Sigmoid colon (tissue), 7 donors: ENCODE measurements around the gene CCDC138. TPM values are rescaled to one million over a fixed set of nuclear protein-coding genes. Genes with fewer than 3 reads are reported as not detected.

ENCODE experiments used
- DNase-seq: peaks from one replicate; pipeline ENCODE4 v3.0.0-alpha.2; 2019
- H3K27ac ChIP-seq, 4 donors: fragments of 200-600 bp; sonication (generic); one replicate each; pipeline ENCODE4 v1.5.1; 2016 to 2019; ENCODE audit warnings: mild to moderate bottlenecking in 1 of 4
- H3K27me3 ChIP-seq, 3 donors: fragments of 200-600 bp; sonication (generic); one replicate each; pipeline ENCODE4 v1.5.1; 2019; ENCODE audit warnings: mild to moderate bottlenecking in 1 of 3
- H3K36me3 ChIP-seq, 4 donors: fragments of 200-600 bp; sonication (generic); one replicate each; pipeline ENCODE4 v1.5.1; 2016 to 2019
- H3K4me1 ChIP-seq, 4 donors: fragments of 200-600 bp; sonication (generic); one replicate each; pipeline ENCODE4 v1.5.1; 2017 to 2019
- H3K4me3 ChIP-seq, 4 donors: fragments of 200-600 bp; sonication (generic); one replicate each; pipeline ENCODE4 v1.5.1; 2017 to 2019; ENCODE audit warnings: mild to moderate bottlenecking in 2 of 4, moderate library complexity in 1 of 4
- H3K9me3 ChIP-seq, 4 donors: fragments of 200-600 bp in 3 of 4; sonication (generic) in 3 of 4; one replicate each; pipeline versions ENCODE4 v1.5.1 to v1.6.1; 2013 to 2019
- EP300 ChIP-seq, 4 donors: sonication (generic); formaldehyde crosslinking; IDR thresholded peaks; one replicate each; pipeline ENCODE4 v1.6.1; 2017; ENCODE audit warnings: antibody characterized with exemption in 4 of 4
- POLR2A ChIP-seq, 2 donors: fragments of 450-650 bp; IDR thresholded peaks; one replicate each; pipeline ENCODE4 v1.6.1; 2016; ENCODE audit warnings: antibody characterized with exemption in 2 of 2, mild to moderate bottlenecking in 2 of 2, moderate library complexity in 2 of 2
- POLR2AphosphoS5 ChIP-seq, 4 donors: sonication (generic); formaldehyde crosslinking; IDR thresholded peaks; one replicate each; pipeline ENCODE4 v1.6.1; 2017; ENCODE audit warnings: antibody characterized with exemption in 4 of 4
- WGBS, 2 donors: extraction: QIAGEN DNeasy Blood & Tissue Kit; methylation state at CpG; one replicate each; pipeline ENCODE4 v1.1.7; 2013; 5-methylcytosine and 5-hydroxymethylcytosine counted together
- intact Hi-C: fragments of 100-400 bp; cut with DNase I; formaldehyde crosslinking; loops from one replicate; pipeline ENCODE4 v1.15.1; 2023
- polyA plus RNA-seq, 3 donors: library from polyadenylated mRNA; stranded (reverse); fragments of 200-250 nt; gene quantifications; one replicate each; pipeline ENCODE4 v1.2.3, GENCODE V29; 2013
- total RNA-seq, 4 donors: library from RNA; depleted of rRNA; stranded (reverse); fragments of >200 nt; gene quantifications; one replicate each; pipeline ENCODE4 v1.1.0, GENCODE V29; 2016
- TF ChIP-seq, protein P1 (sequence below), 4 experiments: fragments of 450-650 bp in 3 of 4; fragments of 200-600 bp in 1 of 4; IDR thresholded peaks; one replicate each; pipeline ENCODE4 v1.5.1; 2016 to 2019; ENCODE audit warnings: antibody characterized with exemption in 4 of 4, mild to moderate bottlenecking in 3 of 4, moderate library complexity in 2 of 4
- donor health status: healthy with polysubstance abuse.
- donor health status: Bipolar disorder and iron deficiency.
- donor health status: healthy.

The CCDC138 gene
- total and polyA plus RNA-seq, 7 donors: 1.8 to 4.2 (median 3.1) TPM

DNA sequence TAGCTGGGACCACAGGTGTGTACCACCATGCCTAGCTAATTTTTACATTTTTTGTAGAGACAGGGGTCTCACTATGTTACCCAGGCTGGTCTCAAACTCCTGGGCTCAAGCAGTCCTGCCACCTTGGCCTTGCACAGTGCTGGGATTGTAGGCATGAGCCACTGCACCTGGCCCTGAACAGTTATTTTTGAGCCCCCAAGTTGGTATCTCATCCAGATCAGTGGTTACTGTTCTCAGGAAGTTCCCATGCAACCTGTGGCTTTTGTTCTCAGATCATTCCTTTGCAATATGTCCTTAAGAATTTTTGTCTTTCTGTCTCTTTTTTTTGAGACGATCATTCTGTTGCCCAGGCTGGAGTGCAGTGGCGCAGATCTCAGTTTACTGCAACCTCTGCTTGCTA lies 7.7 kb upstream of the CCDC138 start:
- no peak overlapping the region for H3K27ac ChIP-seq
- no peak for DNase-seq
- H3K36me3 ChIP-seq: peaks cover 0 to 91% (median 23%) of the 10 kb centered on the region in 4 donors
- no peak overlapping the region for H3K4me3 ChIP-seq
- H3K4me1 ChIP-seq: no peaks in the 10 kb centered on the region
- 79 to 83% methylated on average over 2 of the region's 2 CpGs for WGBS, 2 donors
- TF ChIP-seq POLR2A (IDR thresholded peaks at IDR 0.05): no peak
- TF ChIP-seq, protein P1, sequence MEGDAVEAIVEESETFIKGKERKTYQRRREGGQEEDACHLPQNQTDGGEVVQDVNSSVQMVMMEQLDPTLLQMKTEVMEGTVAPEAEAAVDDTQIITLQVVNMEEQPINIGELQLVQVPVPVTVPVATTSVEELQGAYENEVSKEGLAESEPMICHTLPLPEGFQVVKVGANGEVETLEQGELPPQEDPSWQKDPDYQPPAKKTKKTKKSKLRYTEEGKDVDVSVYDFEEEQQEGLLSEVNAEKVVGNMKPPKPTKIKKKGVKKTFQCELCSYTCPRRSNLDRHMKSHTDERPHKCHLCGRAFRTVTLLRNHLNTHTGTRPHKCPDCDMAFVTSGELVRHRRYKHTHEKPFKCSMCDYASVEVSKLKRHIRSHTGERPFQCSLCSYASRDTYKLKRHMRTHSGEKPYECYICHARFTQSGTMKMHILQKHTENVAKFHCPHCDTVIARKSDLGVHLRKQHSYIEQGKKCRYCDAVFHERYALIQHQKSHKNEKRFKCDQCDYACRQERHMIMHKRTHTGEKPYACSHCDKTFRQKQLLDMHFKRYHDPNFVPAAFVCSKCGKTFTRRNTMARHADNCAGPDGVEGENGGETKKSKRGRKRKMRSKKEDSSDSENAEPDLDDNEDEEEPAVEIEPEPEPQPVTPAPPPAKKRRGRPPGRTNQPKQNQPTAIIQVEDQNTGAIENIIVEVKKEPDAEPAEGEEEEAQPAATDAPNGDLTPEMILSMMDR (IDR thresholded peaks at IDR 0.05): no peak
- no peak for TF ChIP-seq EP300 (IDR thresholded peaks at IDR 0.05)
- no peak for TF ChIP-seq POLR2AphosphoS5 (IDR thresholded peaks at IDR 0.05)
- no peaks in the 10 kb centered on the region for H3K9me3 ChIP-seq
- intact Hi-C loops: no loop called here
- no peaks in the 10 kb centered on the region for H3K27me3 ChIP-seq

- WGBS, 2 donors: 0% methylated on average over 1 of the region's 1 CpG
- Histone ChIP-seq H3K27me3 (no peaks in the 10 kb centered on the region), H3K36me3 (peaks cover 0 to 39% (median 6%) of the 10 kb centered on the region in 4 donors), H3K4me1 (peaks cover 0 to 12% (median 7%) of the 10 kb centered on the region in 4 donors), H3K9me3 (no peaks in the 10 kb centered on the region), H3K27ac (peak overlapping the region; percentile 73 to 83 (median 79)), H3K4me3 (peak overlapping the region; percentile 46 to 81 (median 72))
- TF ChIP-seq, protein P1 (IDR thresholded peaks at IDR 0.05): no peak
- TF ChIP-seq POLR2AphosphoS5 (IDR thresholded peaks at IDR 0.05) (no peak), POLR2A (IDR thresholded peaks at IDR 0.05) (no peak)
- intact Hi-C loops: no loop called here
- no peak for DNase-seq
Measured at GRCh38 chr2:108786008-108786353, 590 bp upstream of the CCDC138 start.

DNA sequence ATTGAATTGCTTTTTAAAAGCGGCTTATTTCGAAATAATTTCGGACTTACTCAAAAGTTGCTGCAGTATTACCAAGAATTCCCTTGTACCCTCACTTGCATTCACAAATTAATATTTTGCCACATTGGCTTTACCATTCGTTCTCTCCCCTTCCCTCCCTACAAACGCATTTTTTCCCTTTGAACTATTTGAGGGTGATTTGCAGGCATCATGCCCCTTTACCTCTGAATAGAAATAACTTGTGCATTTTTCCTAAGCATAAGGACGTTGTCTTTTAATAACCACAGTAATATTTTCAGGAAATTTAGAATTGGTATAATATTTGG lies 608 bp downstream of the CCDC138 start:
- DNase-seq: no peak
- TF ChIP-seq, protein P1 (IDR thresholded peaks at IDR 0.05): no peak
- TF ChIP-seq POLR2AphosphoS5 (IDR thresholded peaks at IDR 0.05): no peak
- TF ChIP-seq POLR2A (IDR thresholded peaks at IDR 0.05): no peak
- TF ChIP-seq EP300 (IDR thresholded peaks at IDR 0.05): no peak
- Histone ChIP-seq H3K9me3 (no peaks in the 10 kb centered on the region), H3K36me3 (peaks cover 0 to 27% (median 6%) of the 10 kb centered on the region in 4 donors), H3K27ac (peak overlapping the region; percentile 73 to 83 (median 79)), H3K4me3 (peak overlapping the region; percentile 46 to 81 (median 72)), H3K27me3 (no peaks in the 10 kb centered on the region), H3K4me1 (peaks cover 0 to 12% (median 7%) of the 10 kb centered on the region in 4 donors)
- 1% methylated on average over 6 of the region's 6 CpGs for WGBS, 2 donors
- intact Hi-C loops: no loop called here

DNA sequence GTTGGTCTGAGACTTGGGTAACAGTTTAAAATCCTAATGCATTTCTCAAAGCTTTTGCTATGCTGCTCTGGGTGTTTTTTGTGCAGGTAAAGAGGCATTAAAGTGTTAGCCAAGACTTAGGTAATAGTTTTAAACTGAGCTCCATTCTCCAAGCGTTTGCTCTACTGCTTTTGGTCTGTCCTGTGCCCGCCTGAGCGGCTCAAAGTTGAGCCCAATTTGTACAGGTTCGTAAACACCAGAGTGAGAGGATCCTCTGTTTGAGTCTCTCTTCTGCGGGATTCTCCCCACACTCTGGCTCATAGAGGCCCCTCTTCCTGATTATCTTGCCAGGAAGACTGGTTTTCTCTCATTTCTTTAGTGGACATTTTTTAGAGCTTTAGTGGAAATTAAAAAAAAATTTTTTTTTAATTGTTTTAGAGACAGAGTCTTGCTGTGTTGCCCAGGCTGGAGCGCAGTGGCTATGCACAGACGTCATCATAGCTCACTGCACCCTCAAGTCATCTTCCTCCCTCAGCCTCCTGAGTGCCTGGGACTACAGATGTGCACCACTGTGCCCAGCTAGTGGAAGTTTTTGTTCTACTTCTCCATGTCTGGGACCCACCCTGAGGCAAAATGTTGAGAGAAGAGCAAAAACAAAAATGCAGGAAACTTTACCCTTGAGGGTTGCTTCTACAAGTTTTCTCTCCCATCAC lies 16.6 kb downstream of the CCDC138 start:
- Histone ChIP-seq H3K27ac (no peak overlapping the region), H3K27me3 (no peaks in the 10 kb centered on the region), H3K36me3 (peaks cover 0 to 7% (median 0%) of the 10 kb centered on the region in 4 donors), H3K4me1 (no peaks in the 10 kb centered on the region), H3K9me3 (no peaks in the 10 kb centered on the region), H3K4me3 (no peak overlapping the region)
- intact Hi-C loops: no loop called here
- no peak for DNase-seq
- WGBS, 2 donors: 94 to 96% methylated on average over 7 of the region's 7 CpGs
- TF ChIP-seq, protein P1 (IDR thresholded peaks at IDR 0.05): no peak
- TF ChIP-seq EP300 (IDR thresholded peaks at IDR 0.05): no peak
- TF ChIP-seq POLR2A (IDR thresholded peaks at IDR 0.05): no peak
- no peak for TF ChIP-seq POLR2AphosphoS5 (IDR thresholded peaks at IDR 0.05)

GRCh38 chr2:108805032-108805431 lies 18.5 kb downstream of the CCDC138 start:
- Histone ChIP-seq H3K4me3 (no peak overlapping the region), H3K36me3 (no peaks in the 10 kb centered on the region), H3K27me3 (no peaks in the 10 kb centered on the region), H3K9me3 (peaks cover 0 to 4% (median 3%) of the 10 kb centered on the region in 4 donors), H3K4me1 (no peaks in the 10 kb centered on the region), H3K27ac (no peak overlapping the region)
- WGBS, 2 donors: 59 to 81% methylated on average over 1 of the region's 1 CpG
- no peak for TF ChIP-seq EP300 (IDR thresholded peaks at IDR 0.05)
- TF ChIP-seq, protein P1 (IDR thresholded peaks at IDR 0.05): no peak
- TF ChIP-seq POLR2A (IDR thresholded peaks at IDR 0.05): no peak
- no peak for TF ChIP-seq POLR2AphosphoS5 (IDR thresholded peaks at IDR 0.05)
- no peak for DNase-seq
- intact Hi-C loops: no loop called here
